Activated CD8-positive, alpha-beta T cell treated with anti-CD3 and anti-CD28 coated beads for 36 hours (primary cell): Measurements from ENCODE around the gene RSBN1L. TPM values are rescaled to one million over a fixed set of nuclear protein-coding genes. Genes with fewer than 3 reads are reported as not detected.

ENCODE experiments used
- ATAC-seq: fragments of 200-7000 bp; cut with Tn5 transposase; one replicate; pipeline ENCODE4 v1.10.0; 2021; ENCODE audit warnings: mild to moderate bottlenecking, moderate library complexity
- CTCF ChIA-PET: fragments of 350-600 bp; sonication (Branson Sonifier 250); formaldehyde crosslinking; loops from one replicate; lab custom pipeline; 2021; ENCODE audit warnings: antibody characterized with exemption; lab: Charles Lee
- POLR2A ChIA-PET: fragments of 350-600 bp; sonication (Branson Sonifier 250); formaldehyde crosslinking; loops from one replicate; lab custom pipeline; 2021; ENCODE audit warnings: antibody characterized with exemption; lab: Charles Lee
- DNase-seq: peaks from one replicate; pipeline ENCODE4 v3.0.0-alpha.2; 2020
- H3K27ac Mint-ChIP-seq: one replicate; pipeline ENCODE4 v1.8.0; 2021; ENCODE audit warnings: mild to moderate bottlenecking, mixed read lengths
- H3K27me3 Mint-ChIP-seq: one replicate; pipeline ENCODE4 v1.8.0; 2021; ENCODE audit warnings: mixed read lengths
- H3K36me3 Mint-ChIP-seq: one replicate; pipeline ENCODE4 v1.8.0; 2021; ENCODE audit warnings: low read depth, mixed read lengths
- H3K4me1 Mint-ChIP-seq: one replicate; pipeline ENCODE4 v1.8.0; 2021; ENCODE audit warnings: low read depth, mixed read lengths
- H3K4me3 Mint-ChIP-seq: one replicate; pipeline ENCODE4 v1.8.0; 2021; ENCODE audit warnings: mild to moderate bottlenecking, moderate library complexity, mixed read lengths
- H3K9me3 Mint-ChIP-seq: one replicate; pipeline ENCODE4 v1.8.0; 2021; ENCODE audit warnings: mixed read lengths
- CTCF ChIP-seq: fragments of 200-600 bp; IDR thresholded peaks from one replicate; pipeline ENCODE4 v1.8.0; 2022; ENCODE audit warnings: antibody characterized with exemption, mild to moderate bottlenecking
- intact Hi-C: fragments of 100-400 bp; cut with micrococcal nuclease; formaldehyde crosslinking; loops from one replicate; pipeline ENCODE4 v1.10.0; 2022
- total RNA-seq, 2 experiments: library from RNA; stranded (reverse); gene quantifications; one replicate each; pipeline ENCODE4 v1.2.3, GENCODE V29; 2021

RSBN1L gene
- total RNA-seq, 2 experiments from 2014 or later, result 16.5 to 21.9 TPM

GRCh38 chr7:77734659-77735421, 38.6 kb downstream of the RSBN1L start:
- intact Hi-C loops, result no loop called here
- no peak overlapping the region for H3K4me3 Mint-ChIP-seq
- ChIA-PET POLR2A (interaction anchor here (0.8 to 1.1 kb wide), 2 partner anchors 14 to 37 kb away, joined by 3 read pairs; no protein-coding TSS in a partner anchor), CTCF (interaction anchor here (1.2 kb wide), 1 partner anchor 25 kb away, joined by 5 read pairs; no protein-coding TSS in a partner anchor)
- H3K9me3 Mint-ChIP-seq, result no peaks in the 10 kb centered on the region
- H3K27me3 Mint-ChIP-seq, result no peaks in the 10 kb centered on the region
- H3K4me1 Mint-ChIP-seq, result peaks cover 32% of the 10 kb centered on the region
- ATAC-seq (peak; percentile 47), DNase-seq (no peak)
- H3K27ac Mint-ChIP-seq, result no peak overlapping the region
- TF ChIP-seq CTCF, result no peak
- H3K36me3 Mint-ChIP-seq, result peaks cover 14% of the 10 kb centered on the region

GRCh38 chr7:77735457-77735856, 39.2 kb downstream of the RSBN1L start:
- DNase-seq, result no peak

GRCh38 chr7:77736991-77737390, 40.7 kb downstream of the RSBN1L start:
- intact Hi-C loops, result no loop called here
- no peak for ATAC-seq
- H3K4me3 Mint-ChIP-seq, result no peak overlapping the region
- no peaks in the 10 kb centered on the region for H3K27me3 Mint-ChIP-seq
- no peak for DNase-seq
- ChIA-PET CTCF (interaction anchor here (1.9 to 2.3 kb wide), 2 partner anchors 22 to 86 kb away, joined by 7 to 11 read pairs; no protein-coding TSS in a partner anchor), POLR2A (no interaction called here)
- H3K4me1 Mint-ChIP-seq, result peaks cover 19% of the 10 kb centered on the region
- no peak for TF ChIP-seq CTCF
- no peak overlapping the region for H3K27ac Mint-ChIP-seq
- H3K9me3 Mint-ChIP-seq, result no peaks in the 10 kb centered on the region
- peaks cover 12% of the 10 kb centered on the region for H3K36me3 Mint-ChIP-seq

More at GRCh38 chr7:77735457-77735856, 39.2 kb downstream of the RSBN1L start:
- Mint-ChIP-seq H3K27ac (no peak overlapping the region), H3K9me3 (no peaks in the 10 kb centered on the region), H3K4me3 (no peak overlapping the region), H3K36me3 (peaks cover 14% of the 10 kb centered on the region), H3K27me3 (no peaks in the 10 kb centered on the region), H3K4me1 (peaks cover 29% of the 10 kb centered on the region)
- POLR2A ChIA-PET, result no interaction called here
- TF ChIP-seq CTCF, result no peak
- no peak for ATAC-seq
- intact Hi-C loops, result no loop called here
- CTCF ChIA-PET, result no interaction called here

GRCh38 chr7:77738382-77738781, 42.1 kb downstream of the RSBN1L start:
- no peaks in the 10 kb centered on the region for H3K9me3 Mint-ChIP-seq
- intact Hi-C loops, result no loop called here
- peaks cover 15% of the 10 kb centered on the region for H3K4me1 Mint-ChIP-seq
- no peak for TF ChIP-seq CTCF
- POLR2A ChIA-PET, result no interaction called here
- no peak overlapping the region for H3K4me3 Mint-ChIP-seq
- no peaks in the 10 kb centered on the region for H3K27me3 Mint-ChIP-seq
- ATAC-seq (no peak), DNase-seq (no peak)
- H3K27ac Mint-ChIP-seq, result no peak overlapping the region
- CTCF ChIA-PET, result interaction anchor here (1.9 to 2.3 kb wide), 2 partner anchors 21 to 87 kb away, joined by 7 to 11 read pairs; no protein-coding TSS in a partner anchor
- peaks cover 15% of the 10 kb centered on the region for H3K36me3 Mint-ChIP-seq

GRCh38 chr7:77738871-77739270, 42.6 kb downstream of the RSBN1L start:
- no peak overlapping the region for H3K4me3 Mint-ChIP-seq
- H3K27ac Mint-ChIP-seq, result no peak overlapping the region
- POLR2A ChIA-PET, result no interaction called here
- peaks cover 15% of the 10 kb centered on the region for H3K36me3 Mint-ChIP-seq
- no peak for ATAC-seq
- no peak for DNase-seq
- intact Hi-C loops, result no loop called here
- H3K4me1 Mint-ChIP-seq, result peaks cover 15% of the 10 kb centered on the region
- CTCF ChIA-PET, result interaction anchor here (1.0 kb wide), 1 partner anchor 87 kb away, joined by 3 read pairs; no protein-coding TSS in a partner anchor
- no peaks in the 10 kb centered on the region for H3K9me3 Mint-ChIP-seq
- H3K27me3 Mint-ChIP-seq, result no peaks in the 10 kb centered on the region
- TF ChIP-seq CTCF, result no peak
